ENCODE measurements around the gene PKNOX1.
"Not testable (repeated sequence)": the region's sequence is repeated elsewhere in the genome, so short reads cannot be mapped to it uniquely, and the experiment has no call there.

Gene PKNOX1

GRCh38 chr21:42951193-42951592, 23.2 kb upstream of the PKNOX1 start:
- FAIRE-seq = not testable (repeated sequence)

GRCh38 chr21:42956824-42957630, 17.3 kb upstream of the PKNOX1 start:
- no peak for FAIRE-seq

- not testable (repeated sequence) for FAIRE-seq
Measured at GRCh38 chr21:42958122-42958521, 16.2 kb upstream of the PKNOX1 start.

GRCh38 chr21:42959728-42960127, 14.6 kb upstream of the PKNOX1 start:
- no peak for FAIRE-seq

- no peak for FAIRE-seq
Measured at GRCh38 chr21:42962380-42963007, 11.9 kb upstream of the PKNOX1 start.

GRCh38 chr21:42964086-42964485, 10.3 kb upstream of the PKNOX1 start:
- FAIRE-seq = no peak

- FAIRE-seq = no peak
Measured at GRCh38 chr21:42964546-42965210, 9.7 kb upstream of the PKNOX1 start.

- no peak for FAIRE-seq
Measured at GRCh38 chr21:42965211-42965560, 9.2 kb upstream of the PKNOX1 start.

- FAIRE-seq = not testable (repeated sequence)
Measured at GRCh38 chr21:42967616-42968015, 6.7 kb upstream of the PKNOX1 start.

- FAIRE-seq = no peak
Measured at GRCh38 chr21:42969193-42969600, 5.2 kb upstream of the PKNOX1 start.

- FAIRE-seq = no peak
Measured at GRCh38 chr21:42970946-42971653, 3.3 kb upstream of the PKNOX1 start.

GRCh38 chr21:42971897-42972275, 2.5 kb upstream of the PKNOX1 start:
- FAIRE-seq = no peak

- FAIRE-seq = no peak
Measured at GRCh38 chr21:42973309-42973990, 912 bp upstream of the PKNOX1 start.

GRCh38 chr21:42974832-42975820, 764 bp downstream of the PKNOX1 start:
- FAIRE-seq = no peak

- no peak for FAIRE-seq
Measured at GRCh38 chr21:42975886-42976608, 1.7 kb downstream of the PKNOX1 start.

GRCh38 chr21:42980312-42981213, 6.2 kb downstream of the PKNOX1 start:
- no peak for FAIRE-seq

- no peak for FAIRE-seq
Measured at GRCh38 chr21:42981214-42981523, 6.8 kb downstream of the PKNOX1 start.

GRCh38 chr21:42981862-42982261, 7.5 kb downstream of the PKNOX1 start:
- no peak for FAIRE-seq

- FAIRE-seq = no peak
Measured at GRCh38 chr21:42983103-42983502, 8.7 kb downstream of the PKNOX1 start.

- no peak for FAIRE-seq
Measured at GRCh38 chr21:42983869-42984268, 9.5 kb downstream of the PKNOX1 start.
